Suprapubic skin (tissue), 4 donors: Measurements from ENCODE around the gene RAMP2. TPM values are rescaled to one million over a fixed set of nuclear protein-coding genes. Genes with fewer than 3 reads are reported as not detected.

ENCODE experiments used
- DNase-seq, 2 donors: peaks; one replicate each; pipeline ENCODE4 v3.0.0-alpha.2; 2019; ENCODE audit warnings: low spot score in 2 of 2
- H3K27ac ChIP-seq: fragments of 200-600 bp; sonication (generic); one replicate; pipeline ENCODE4 v1.5.1; 2019
- H3K27me3 ChIP-seq: fragments of 200-600 bp; sonication (generic); one replicate; pipeline ENCODE4 v1.5.1; 2019
- H3K36me3 ChIP-seq: fragments of 200-600 bp; sonication (generic); one replicate; pipeline ENCODE4 v1.5.1; 2019
- H3K4me1 ChIP-seq: fragments of 200-600 bp; sonication (generic); one replicate; pipeline ENCODE4 v1.5.1; 2019
- H3K4me3 ChIP-seq: fragments of 200-600 bp; sonication (generic); one replicate; pipeline ENCODE4 v1.5.1; 2019; ENCODE audit warnings: mild to moderate bottlenecking
- H3K9me3 ChIP-seq: fragments of 200-600 bp; sonication (generic); one replicate; pipeline ENCODE4 v1.5.1; 2019
- CTCF ChIP-seq, 2 donors: fragments of 200-600 bp in 1 of 2; fragments of 450-650 bp in 1 of 2; sonication (generic) in 1 of 2; IDR thresholded peaks; one replicate each; pipeline ENCODE4 v1.5.1; 2016 to 2019; ENCODE audit warnings: antibody characterized with exemption in 2 of 2, mild to moderate bottlenecking in 1 of 2, moderate library complexity in 1 of 2
- EP300 ChIP-seq: sonication (generic); formaldehyde crosslinking; IDR thresholded peaks from one replicate; pipeline ENCODE4 v1.6.1; 2017; ENCODE audit warnings: antibody characterized with exemption
- POLR2A ChIP-seq, 2 donors: fragments of 450-650 bp; IDR thresholded peaks; one replicate each; pipeline ENCODE4 v1.6.1; 2017; ENCODE audit warnings: antibody characterized with exemption in 2 of 2, mild to moderate bottlenecking in 2 of 2, moderate library complexity in 2 of 2
- POLR2AphosphoS5 ChIP-seq, 3 donors: sonication (generic); formaldehyde crosslinking; IDR thresholded peaks; one replicate each; pipeline ENCODE4 v1.6.1; 2017; ENCODE audit warnings: antibody characterized with exemption in 3 of 3
- WGBS: methylation state at CpG from one replicate; pipeline ENCODE4 v1.1.5; 2018; 5-methylcytosine and 5-hydroxymethylcytosine counted together
- total RNA-seq, 4 donors: library from RNA; depleted of rRNA; stranded (reverse); fragments of >200 nt; gene quantifications; one replicate each; pipeline ENCODE4 v1.1.0, GENCODE V29; 2016

Gene RAMP2
- total RNA-seq, 4 donors from 2014 or later, result 5.2 to 21.8 (median 14.7) TPM

- TF ChIP-seq POLR2AphosphoS5 (IDR thresholded peaks at IDR 0.05) (no peak), CTCF (IDR thresholded peaks at IDR 0.05) (no peak), POLR2A (IDR thresholded peaks at IDR 0.05) (no peak), EP300 (no peak)
- Histone ChIP-seq H3K36me3 (peaks cover 44% of the 10 kb centered on the region), H3K4me3 (peak within 1 kb of the TSS; percentile 53), H3K27ac (no peak within 1 kb of the TSS), H3K9me3 (no peaks in the 10 kb centered on the region), H3K27me3 (peaks cover 52% of the 10 kb centered on the region), H3K4me1 (peaks cover 38% of the 10 kb centered on the region)
- WGBS, result 15% methylated on average over 28 of the region's 65 CpGs
- no peak for DNase-seq
Measured at GRCh38 chr17:42779936-42780850, 19.2 kb downstream of the RAMP2 start, which contains the start of gene WNK4. Gene WNK4 (plus strand): TSS chr17:42780610. CDS start chr17:42780699, 89 bp downstream.

GRCh38 chr17:42780851-42781638 lies 20.0 kb downstream of the RAMP2 start:
- Histone ChIP-seq H3K36me3 (peaks cover 37% of the 10 kb centered on the region), H3K27me3 (peaks cover 60% of the 10 kb centered on the region), H3K4me3 (peak overlapping the region; percentile 53), H3K9me3 (no peaks in the 10 kb centered on the region), H3K4me1 (peaks cover 41% of the 10 kb centered on the region), H3K27ac (no peak overlapping the region)
- WGBS, result 4% methylated on average over 17 of the region's 39 CpGs
- no peak for DNase-seq
- TF ChIP-seq CTCF (IDR thresholded peaks at IDR 0.05), result no peak
- no peak for TF ChIP-seq POLR2A (IDR thresholded peaks at IDR 0.05)
- TF ChIP-seq POLR2AphosphoS5 (IDR thresholded peaks at IDR 0.05), result no peak
- TF ChIP-seq EP300, result no peak

GRCh38 chr17:42781639-42782165 lies 20.7 kb downstream of the RAMP2 start:
- TF ChIP-seq EP300 (no peak), CTCF (IDR thresholded peaks at IDR 0.05) (no peak), POLR2AphosphoS5 (IDR thresholded peaks at IDR 0.05) (no peak)
- Histone ChIP-seq H3K4me1 (peaks cover 41% of the 10 kb centered on the region), H3K27me3 (peaks cover 65% of the 10 kb centered on the region), H3K36me3 (peaks cover 30% of the 10 kb centered on the region), H3K9me3 (no peaks in the 10 kb centered on the region), H3K27ac (no peak overlapping the region), H3K4me3 (peak overlapping the region; percentile 9)
- WGBS, result 40% methylated on average over 4 of the region's 10 CpGs
- DNase-seq, result no peak

GRCh38 chr17:42782166-42783061 lies 21.4 kb downstream of the RAMP2 start:
- Histone ChIP-seq H3K4me1 (peaks cover 41% of the 10 kb centered on the region), H3K36me3 (peaks cover 23% of the 10 kb centered on the region), H3K9me3 (no peaks in the 10 kb centered on the region), H3K27me3 (peaks cover 72% of the 10 kb centered on the region), H3K4me3 (peak overlapping the region; percentile 9), H3K27ac (no peak overlapping the region)
- TF ChIP-seq POLR2A (IDR thresholded peaks at IDR 0.05), result no peak
- no peak for TF ChIP-seq EP300
- no peak for TF ChIP-seq POLR2AphosphoS5 (IDR thresholded peaks at IDR 0.05)
- TF ChIP-seq CTCF (IDR thresholded peaks at IDR 0.05), result no peak
- WGBS, result 26% methylated on average over 14 of the region's 29 CpGs
- DNase-seq, result no peak
